HEK293 (cell line): ENCODE measurements around the gene ANKRD33B.
A peak's percentile ranks its signal among the peaks of the same experiment; 100 is the strongest.

Experiments used
- CTCF ChIA-PET: fragments of 350-600 bp; formaldehyde crosslinking; extraction: SDS; loops from one replicate; lab custom pipeline; 2021; ENCODE audit warnings: antibody characterized with exemption; lab: Yijun Ruan, JAX
- POLR2A ChIA-PET: fragments of 300-600 bp; formaldehyde crosslinking; extraction: SDS; loops from one replicate; lab custom pipeline; 2020; ENCODE audit warnings: antibody characterized with exemption, inconsistent platforms; lab: Yijun Ruan, JAX
- H3K27ac ChIP-seq: fragments of 200-500 bp; sonication (Bioruptor generic); 2 replicates; pipeline ENCODE4 v1.5.1; 2014; ENCODE audit warnings: low read depth, low read length, control low read depth, inconsistent platforms; ENCODE audit errors: extremely low read depth
- H3K36me3 ChIP-seq, 2 experiments: fragments of 200-500 bp in 1 of 2; sonication (Bioruptor generic) in 1 of 2; 1 replicate in 1 of 2; 2 replicates in 1 of 2; pipeline ENCODE4 v1.5.1; 2014 to 2017; ENCODE audit warnings: inconsistent platforms in 2 of 2, low read length in 2 of 2; ENCODE audit not compliant: control insufficient read depth in 2 of 2, insufficient read depth in 1 of 2
- H3K4me1 ChIP-seq: fragments of 200-500 bp; sonication (Bioruptor generic); 2 replicates; pipeline ENCODE4 v1.5.1; 2014; ENCODE audit warnings: mild to moderate bottlenecking, low read length, inconsistent platforms; ENCODE audit not compliant: control insufficient read depth, insufficient read depth
- H3K4me3 ChIP-seq: 2 replicates; pipeline ENCODE4 v1.5.1; 2011; ENCODE audit warnings: low read depth, mild to moderate bottlenecking, control low read depth, low read length, moderate library complexity
- H3K9me3 ChIP-seq: fragments of 200-500 bp; sonication (Bioruptor generic); 2 replicates; pipeline ENCODE4 v1.5.1; 2014; ENCODE audit warnings: low read depth, low read length, inconsistent platforms; ENCODE audit not compliant: control insufficient read depth, insufficient read depth
- EGR2 ChIP-seq: fragments of 450-650 bp; formaldehyde crosslinking; IDR thresholded peaks from 2 replicates; pipeline ENCODE4 v1.5.1; 2016; ENCODE audit warnings: low read depth, missing biosample characterization, missing genetic modification characterization
- GLIS2 ChIP-seq: fragments of 450-650 bp; formaldehyde crosslinking; IDR thresholded peaks from 2 replicates; pipeline ENCODE4 v1.5.1; 2016; ENCODE audit warnings: missing biosample characterization, missing genetic modification characterization
- HIC1 ChIP-seq: fragments of 450-650 bp; formaldehyde crosslinking; IDR thresholded peaks from 2 replicates; pipeline ENCODE4 v1.5.1; 2016; ENCODE audit warnings: missing biosample characterization, missing genetic modification characterization
- KLF1 ChIP-seq: fragments of 450-650 bp; formaldehyde crosslinking; IDR thresholded peaks from 2 replicates; pipeline ENCODE4 v1.5.1; 2016; ENCODE audit warnings: missing biosample characterization, missing genetic modification characterization
- KLF10 ChIP-seq: fragments of 450-650 bp; IDR thresholded peaks from 2 replicates; pipeline ENCODE4 v1.5.1; 2018; ENCODE audit warnings: missing biosample characterization, mild to moderate bottlenecking, missing genetic modification characterization
- KLF17 ChIP-seq: fragments of 450-650 bp; formaldehyde crosslinking; IDR thresholded peaks from 2 replicates; pipeline ENCODE4 v1.5.1; 2016; ENCODE audit warnings: missing biosample characterization, missing genetic modification characterization
- KLF7 ChIP-seq: fragments of 450-650 bp; formaldehyde crosslinking; IDR thresholded peaks from 2 replicates; pipeline ENCODE4 v1.5.1; 2016; ENCODE audit warnings: missing biosample characterization, missing genetic modification characterization, borderline replicate concordance
- KLF8 ChIP-seq: fragments of 450-650 bp; formaldehyde crosslinking; IDR thresholded peaks from 2 replicates; pipeline ENCODE4 v1.5.1; 2016; ENCODE audit warnings: missing biosample characterization, missing genetic modification characterization
- KLF9 ChIP-seq: fragments of 450-650 bp; formaldehyde crosslinking; IDR thresholded peaks from 2 replicates; pipeline ENCODE4 v1.5.1; 2016; ENCODE audit warnings: missing biosample characterization, missing genetic modification characterization, low read depth
- PRDM1 ChIP-seq: fragments of 450-650 bp; formaldehyde crosslinking; IDR thresholded peaks from 2 replicates; pipeline ENCODE4; 2016; ENCODE audit warnings: missing biosample characterization, missing genetic modification characterization
- SP2 ChIP-seq: fragments of 450-650 bp; formaldehyde crosslinking; IDR thresholded peaks from 2 replicates; pipeline ENCODE4 v1.5.1; 2016; ENCODE audit warnings: missing biosample characterization, missing genetic modification characterization
- SP3 ChIP-seq: fragments of 450-650 bp; formaldehyde crosslinking; IDR thresholded peaks from 2 replicates; pipeline ENCODE4 v1.5.1; 2016; ENCODE audit warnings: missing biosample characterization, missing genetic modification characterization
- TSHZ1 ChIP-seq: fragments of 450-650 bp; formaldehyde crosslinking; IDR thresholded peaks from 2 replicates; pipeline ENCODE4 v1.5.1; 2016; ENCODE audit warnings: missing biosample characterization, missing genetic modification characterization, borderline replicate concordance
- ZBTB1 ChIP-seq: fragments of 450-650 bp; formaldehyde crosslinking; IDR thresholded peaks from 2 replicates; pipeline ENCODE4 v1.5.1; 2016; ENCODE audit warnings: missing biosample characterization, missing genetic modification characterization
- ZBTB26 ChIP-seq: fragments of 450-650 bp; formaldehyde crosslinking; optimal IDR thresholded peaks from 2 replicates; pipeline ENCODE3; 2016; ENCODE audit warnings: missing biosample characterization, mild to moderate bottlenecking, missing genetic modification characterization
- ZIC2 ChIP-seq: fragments of 450-650 bp; formaldehyde crosslinking; IDR thresholded peaks from 2 replicates; pipeline ENCODE4 v1.5.1; 2016; ENCODE audit warnings: missing biosample characterization, missing genetic modification characterization
- ZNF133 ChIP-seq: fragments of 450-650 bp; formaldehyde crosslinking; IDR thresholded peaks from 2 replicates; pipeline ENCODE4 v1.5.1; 2016; ENCODE audit warnings: missing biosample characterization, missing genetic modification characterization
- ZNF155 ChIP-seq: fragments of 450-650 bp; formaldehyde crosslinking; IDR thresholded peaks from 2 replicates; pipeline ENCODE4 v1.5.1; 2016; ENCODE audit warnings: missing biosample characterization, missing genetic modification characterization
- ZNF184 ChIP-seq: fragments of 450-650 bp; IDR thresholded peaks from 2 replicates; pipeline ENCODE4 v1.5.1; 2018; ENCODE audit warnings: missing biosample characterization, mild to moderate bottlenecking, missing genetic modification characterization
- ZNF341 ChIP-seq: fragments of 450-650 bp; formaldehyde crosslinking; IDR thresholded peaks from 2 replicates; pipeline ENCODE4; 2016; ENCODE audit warnings: low read depth, missing biosample characterization, missing genetic modification characterization
- ZNF37A ChIP-seq: fragments of 450-650 bp; IDR thresholded peaks from 2 replicates; pipeline ENCODE4 v1.5.1; 2018; ENCODE audit warnings: missing biosample characterization, missing genetic modification characterization
- ZNF561 ChIP-seq: fragments of 450-650 bp; IDR thresholded peaks from 2 replicates; pipeline ENCODE4 v1.5.1; 2018; ENCODE audit warnings: missing biosample characterization, missing genetic modification characterization, borderline replicate concordance
- ZNF639 ChIP-seq: fragments of 450-650 bp; formaldehyde crosslinking; IDR thresholded peaks from 2 replicates; pipeline ENCODE4 v1.5.1; 2016; ENCODE audit warnings: missing biosample characterization, missing genetic modification characterization
- ZNF692 ChIP-seq: fragments of 450-650 bp; formaldehyde crosslinking; IDR thresholded peaks from 2 replicates; pipeline ENCODE4 v1.5.1; 2016; ENCODE audit warnings: missing biosample characterization, missing genetic modification characterization
- ZSCAN23 ChIP-seq: fragments of 450-650 bp; formaldehyde crosslinking; IDR thresholded peaks from 2 replicates; pipeline ENCODE4 v1.5.1; 2016; ENCODE audit warnings: missing biosample characterization, missing genetic modification characterization
- ZSCAN30 ChIP-seq: fragments of 450-650 bp; IDR thresholded peaks from 2 replicates; pipeline ENCODE4 v1.5.1; 2018; ENCODE audit warnings: missing biosample characterization, mild to moderate bottlenecking, missing genetic modification characterization, moderate library complexity

The ANKRD33B gene

GRCh38 chr5:10563945-10564837 is at the start of gene ANKRD33B:
ANKRD33B (plus strand) TSS chr5:10564070; CDS start chr5:10564468, 398 bp downstream.
- ChIA-PET POLR2A (interaction anchor here (0.5 to 1.6 kb wide), 14 partner anchors 10 to 260 kb away, joined by 3 to 10 read pairs (median 4); no protein-coding TSS in a partner anchor), CTCF (no interaction called here)
- Histone ChIP-seq H3K4me1 (peaks cover 16% of the 10 kb centered on the region), H3K36me3 (no peaks in the 10 kb centered on the region), H3K4me3 (peak within 1 kb of the TSS; percentile 71), H3K9me3 (no peaks in the 10 kb centered on the region), H3K27ac (peak within 1 kb of the TSS; percentile 88)
- TF ChIP-seq ZNF561 (tag by site-specific recombination) (peak; percentile 73; the same call in 1 of the 2 replicates), ZNF37A (tag by site-specific recombination) (no peak), KLF10 (tag by site-specific recombination) (peak; percentile 97), KLF9 (tag by site-specific recombination) (peak; percentile 96), SP3 (tag by site-specific recombination) (peak; percentile 89), ZSCAN23 (tag by site-specific recombination) (no peak), KLF1 (tag by site-specific recombination) (peak; percentile 95), ZSCAN30 (peak; percentile 58; the same call in 1 of the 2 replicates), ZNF639 (tag by site-specific recombination) (no peak), ZBTB26 (tag by site-specific recombination) (peak; percentile 93), ZNF155 (no peak), ZNF184 (tag by site-specific recombination) (peak; percentile 61; the same call in 1 of the 2 replicates), TSHZ1 (tag by site-specific recombination) (no peak), KLF7 (peak; percentile 77; the same call in 1 of the 2 replicates), EGR2 (0 out of 2 replicates have a peak, but pooled peaks have one; percentile 4), HIC1 (peak; percentile 30; the same call in 1 of the 2 replicates), ZIC2 (peak; percentile 13; the same call in 1 of the 2 replicates), PRDM1 (tag by site-specific recombination) (no peak), ZBTB1 (tag by site-specific recombination) (no peak), KLF17 (tag by site-specific recombination) (peak; percentile 21; the same call in 1 of the 2 replicates), KLF8 (tag by site-specific recombination) (peak; percentile 71), SP2 (tag by site-specific recombination) (peak; percentile 67), GLIS2 (no peak), ZNF341 (tag by site-specific recombination) (no peak), ZNF692 (tag by site-specific recombination) (peak; percentile 37; the same call in 1 of the 2 replicates), ZNF133 (no peak)
